Pancreas (tissue), 10 donors: ENCODE results near the gene DDB1. TPM values are rescaled to one million over a fixed set of nuclear protein-coding genes. Genes with fewer than 3 reads are reported as not detected.
A peak's percentile ranks its signal among the peaks of the same experiment; 100 is the strongest.

Source experiments
- ATAC-seq, 4 donors: fragments of 200-7000 bp; cut with Tn5 transposase; one replicate each; pipeline versions ENCODE4 v1.8.0 to v1.9.1; 2020; ENCODE audit warnings: mild to moderate bottlenecking in 4 of 4, moderate library complexity in 4 of 4
- DNase-seq, 6 donors: peaks; one replicate each; pipeline ENCODE4 v3.0.0-alpha.2; 2020
- FAIRE-seq: peaks from 2 replicates; lab custom pipeline; 2012; peaks lifted over from hg19 to GRCh38; lab: Jason Lieb, UNC
- H3K27ac ChIP-seq, 4 donors: fragments of 200-600 bp; sonication (generic); 1 replicate in 3 of 4; 2 replicates in 1 of 4; pipeline versions ENCODE4 v1.5.0 to v1.8.0; 2020
- H3K27me3 ChIP-seq, 4 donors: fragments of 200-600 bp; one replicate each; pipeline ENCODE4 v1.8.0; 2021
- H3K36me3 ChIP-seq, 3 donors: fragments of 200-600 bp; sonication (generic) in 1 of 3; one replicate each; pipeline versions ENCODE4 v1.5.0 to v1.8.0; 2020 to 2021
- H3K4me1 ChIP-seq, 3 donors: fragments of 200-600 bp; one replicate each; pipeline ENCODE4 v1.8.0; 2021
- H3K4me3 ChIP-seq, 4 donors: fragments of 200-600 bp; sonication (generic) in 2 of 4; one replicate each; pipeline versions ENCODE4 v1.5.0 to v1.8.0; 2020 to 2021
- H3K9me3 ChIP-seq, 4 donors: fragments of 200-600 bp; one replicate each; pipeline ENCODE4 v1.8.0; 2021
- CTCF ChIP-seq, 4 donors: fragments of 200-600 bp; sonication (generic) in 3 of 4; IDR thresholded peaks; one replicate each; pipeline versions ENCODE4 v1.5.0 to v1.8.0; 2021; ENCODE audit warnings: antibody characterized with exemption in 4 of 4
- WGBS, 2 donors: extraction: QIAGEN DNeasy Blood & Tissue Kit; methylation state at CpG; one replicate each; pipeline ENCODE4 v1.1.7; 2013; 5-methylcytosine and 5-hydroxymethylcytosine counted together
- intact Hi-C, 3 donors: fragments of 100-400 bp; cut with DNase I; formaldehyde crosslinking; loops; one replicate each; pipeline versions ENCODE4 v1.11.1 to v1.14.2; 2022
- polyA plus RNA-seq, 2 donors: library from polyadenylated mRNA; stranded (reverse); fragments of 200-250 nt; gene quantifications; one replicate each; pipeline ENCODE4 v1.2.3, GENCODE V29; 2013
- total RNA-seq, 6 donors: library from RNA; stranded (reverse); fragmentation: NEBNext Ultra II Directional in 4 of 6; extraction: Animal tissue kit (Norgen Biotek cat#: 25700) in 4 of 6; gene quantifications; one replicate each; pipeline versions ENCODE4 v1.2.1 to v1.2.4, GENCODE V29; 2021 to 2023
- donor health status: healthy with polysubstance abuse.
- donor health status: DM: no; HTN: no; CAD: no; lungs with moderate emphysema.
- donor health status: DM: no; HTN: no; CAD: no.
- donor health status: control.
- donor health status: control.
- donor health status: Bipolar disorder and iron deficiency.
- donor health status: DM: yes; HTN: yes; CAD: no.
- donor health status: DM: no; HTN: no; CAD: no.
- donor health status: DM: no; HTN: no; CAD: no.
- donor health status: DM: yes; HTN: yes; CAD: no.

DDB1 gene
- total and polyA plus RNA-seq, 8 donors = 50.9 to 84.4 (median 74.5) TPM

GRCh38 chr11:61349189-61349751 is 16.4 kb upstream of the DDB1 start:
- FAIRE-seq (no peak), DNase-seq (no peak), ATAC-seq (peak in 1 of 4 donors; percentile 8)
- Histone ChIP-seq H3K36me3 (peaks cover 0 to 29% (median 4%) of the 10 kb centered on the region in 3 donors), H3K27ac (no peak overlapping the region), H3K27me3 (no peaks in the 10 kb centered on the region), H3K9me3 (no peaks in the 10 kb centered on the region), H3K4me3 (no peak overlapping the region), H3K4me1 (no peaks in the 10 kb centered on the region)
- 91 to 92% methylated on average over 12 of the region's 12 CpGs for WGBS, 2 donors
- no peak for TF ChIP-seq CTCF (IDR thresholded peaks at IDR 0.05)
- intact Hi-C loops = no loop called here

- no peak for TF ChIP-seq CTCF (IDR thresholded peaks at IDR 0.05)
- 70 to 72% methylated on average over 11 of the region's 11 CpGs for WGBS, 2 donors
- H3K4me1 ChIP-seq = no peaks in the 10 kb centered on the region
- no peaks in the 10 kb centered on the region for H3K27me3 ChIP-seq
- H3K27ac ChIP-seq = no peak overlapping the region
- H3K9me3 ChIP-seq = no peaks in the 10 kb centered on the region
- peak in 3 of 4 donors; percentile 23 to 43 (median 36) for ATAC-seq
- H3K36me3 ChIP-seq = peaks cover 0 to 33% (median 1%) of the 10 kb centered on the region in 3 donors
- DNase-seq = no peak
- no peak overlapping the region for H3K4me3 ChIP-seq
- no peak for FAIRE-seq
- intact Hi-C loops = no loop called here
These were observed 15.1 kb upstream of the DDB1 start for GRCh38 chr11:61347916-61348461.

GRCh38 chr11:61345954-61346843 is 13.3 kb upstream of the DDB1 start:
- intact Hi-C loops = no loop called here
- peaks cover 0 to 29% (median 0%) of the 10 kb centered on the region in 3 donors for H3K36me3 ChIP-seq
- no peak for DNase-seq

GRCh38 chr11:61345170-61345610 is 12.3 kb upstream of the DDB1 start:
- Histone ChIP-seq H3K4me3 (no peak overlapping the region), H3K9me3 (no peaks in the 10 kb centered on the region), H3K27me3 (no peaks in the 10 kb centered on the region), H3K36me3 (peaks cover 0 to 21% (median 0%) of the 10 kb centered on the region in 3 donors), H3K4me1 (no peaks in the 10 kb centered on the region), H3K27ac (no peak overlapping the region)
- no peak for FAIRE-seq
- no peak for TF ChIP-seq CTCF (IDR thresholded peaks at IDR 0.05)
- no peak for DNase-seq
- intact Hi-C loops = no loop called here
- no peak for ATAC-seq
- 64 to 81% methylated on average over 4 of the region's 4 CpGs for WGBS, 2 donors

More at GRCh38 chr11:61345954-61346843, 13.3 kb upstream of the DDB1 start:
- H3K4me3 ChIP-seq = no peak overlapping the region
- H3K27ac ChIP-seq = no peak overlapping the region
- H3K4me1 ChIP-seq = no peaks in the 10 kb centered on the region
- WGBS, 2 donors = 75 to 76% methylated on average over 14 of the region's 14 CpGs
- no peak for TF ChIP-seq CTCF (IDR thresholded peaks at IDR 0.05)
- no peak for FAIRE-seq
- ATAC-seq = no peak
- no peaks in the 10 kb centered on the region for H3K9me3 ChIP-seq
- no peaks in the 10 kb centered on the region for H3K27me3 ChIP-seq
